Epithelial cell of proximal tubule (primary cell): ENCODE measurements around the gene TNFAIP6. TPM values are rescaled to one million over a fixed set of nuclear protein-coding genes. Genes with fewer than 3 reads are reported as not detected.
A peak's percentile ranks its signal among the peaks of the same experiment; 100 is the strongest.
"Not testable (repeated sequence)": the region's sequence is repeated elsewhere in the genome, so short reads cannot be mapped to it uniquely, and the experiment has no call there.

Source experiments
- DNase-seq: peaks from one replicate; pipeline ENCODE4 v3.0.0-alpha.2; 2011; ENCODE audit warnings: low read depth
- H3K4me3 ChIP-seq: 2 replicates; pipeline ENCODE4 v1.5.1; 2011; ENCODE audit warnings: low read depth, mild to moderate bottlenecking, low read length
- CTCF ChIP-seq: conservative IDR thresholded peaks from 2 replicates; pipeline ENCODE4 v1.5.1; 2012; ENCODE audit warnings: low read depth, mild to moderate bottlenecking, low read length
- total RNA-seq: library from RNA; depleted of rRNA; stranded (reverse); fragments of >200 nt; gene quantifications from 2 replicates; pipeline ENCODE4 v1.2.3, GENCODE V29; 2015

TNFAIP6 gene
- total RNA-seq, result 3.1 TPM in 1 of 2 replicates, not detected in the other

GRCh38 chr2:151357359-151357758 lies at the start of gene TNFAIP6:
Gene TNFAIP6 (plus strand): TSS chr2:151357592. CDS start chr2:151357667, 75 bp downstream.
- no peak for TF ChIP-seq CTCF
- H3K4me3 ChIP-seq, result peak within 1 kb of the TSS; percentile 46
- DNase-seq, result peak; percentile 80

GRCh38 chr2:151310313-151310712 lies 47.1 kb upstream of the TNFAIP6 start:
- DNase-seq, H3K4me3 ChIP-seq: not testable (repeated sequence)

GRCh38 chr2:151312440-151312839 lies 45.0 kb upstream of the TNFAIP6 start:
- not testable (repeated sequence) for DNase-seq, H3K4me3 ChIP-seq

GRCh38 chr2:151315381-151315903 lies 42.0 kb upstream of the TNFAIP6 start:
- H3K4me3 ChIP-seq, result no peak overlapping the region
- TF ChIP-seq CTCF, result no peak
- no peak for DNase-seq

GRCh38 chr2:151325581-151326095 lies 31.8 kb upstream of the TNFAIP6 start:
- no peak for TF ChIP-seq CTCF
- DNase-seq, result no peak

GRCh38 chr2:151326554-151326953 lies 30.8 kb upstream of the TNFAIP6 start:
- DNase-seq, result no peak
- TF ChIP-seq CTCF, result no peak
- H3K4me3 ChIP-seq, result no peak overlapping the region

More at GRCh38 chr2:151325581-151326095, 31.8 kb upstream of the TNFAIP6 start:
- no peak overlapping the region for H3K4me3 ChIP-seq

- TF ChIP-seq CTCF, result no peak
- H3K4me3 ChIP-seq, result no peak overlapping the region
Observed at GRCh38 chr2:151329998-151330397, 27.4 kb upstream of the TNFAIP6 start.

GRCh38 chr2:151333083-151333482 lies 24.3 kb upstream of the TNFAIP6 start:
- TF ChIP-seq CTCF, result no peak
- no peak overlapping the region for H3K4me3 ChIP-seq
- no peak for DNase-seq

More at GRCh38 chr2:151329998-151330397, 27.4 kb upstream of the TNFAIP6 start:
- no peak for DNase-seq
